ENCODE measurements around the gene NUAK1.

Gene NUAK1

DNA sequence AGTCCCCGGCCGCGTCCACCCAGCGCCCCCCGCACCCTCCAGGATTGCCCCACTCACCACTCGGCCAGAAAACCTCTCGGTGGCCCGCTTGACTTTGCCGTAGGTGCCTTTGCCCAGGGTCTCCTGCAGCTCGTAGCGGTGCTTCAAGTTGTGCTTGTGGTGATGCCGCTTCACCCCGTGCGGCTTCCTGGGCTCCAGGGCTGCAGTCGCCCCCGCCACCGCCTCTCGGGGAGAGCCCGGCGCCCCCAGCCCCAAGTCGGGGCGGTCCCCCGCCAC, 459 bp downstream of the NUAK1 start:
- in situ Hi-C loops (cut with MboI; ENCODE audit: low sequenced_read_pairs, unreplicated experiment): loop anchor here (10.0 to 25.0 kb wide), 2 partner anchors 426 to 713 kb away; no protein-coding TSS in a partner anchor
- DNase-seq (ENCODE audit: low spot score): peak; percentile 28

DNA sequence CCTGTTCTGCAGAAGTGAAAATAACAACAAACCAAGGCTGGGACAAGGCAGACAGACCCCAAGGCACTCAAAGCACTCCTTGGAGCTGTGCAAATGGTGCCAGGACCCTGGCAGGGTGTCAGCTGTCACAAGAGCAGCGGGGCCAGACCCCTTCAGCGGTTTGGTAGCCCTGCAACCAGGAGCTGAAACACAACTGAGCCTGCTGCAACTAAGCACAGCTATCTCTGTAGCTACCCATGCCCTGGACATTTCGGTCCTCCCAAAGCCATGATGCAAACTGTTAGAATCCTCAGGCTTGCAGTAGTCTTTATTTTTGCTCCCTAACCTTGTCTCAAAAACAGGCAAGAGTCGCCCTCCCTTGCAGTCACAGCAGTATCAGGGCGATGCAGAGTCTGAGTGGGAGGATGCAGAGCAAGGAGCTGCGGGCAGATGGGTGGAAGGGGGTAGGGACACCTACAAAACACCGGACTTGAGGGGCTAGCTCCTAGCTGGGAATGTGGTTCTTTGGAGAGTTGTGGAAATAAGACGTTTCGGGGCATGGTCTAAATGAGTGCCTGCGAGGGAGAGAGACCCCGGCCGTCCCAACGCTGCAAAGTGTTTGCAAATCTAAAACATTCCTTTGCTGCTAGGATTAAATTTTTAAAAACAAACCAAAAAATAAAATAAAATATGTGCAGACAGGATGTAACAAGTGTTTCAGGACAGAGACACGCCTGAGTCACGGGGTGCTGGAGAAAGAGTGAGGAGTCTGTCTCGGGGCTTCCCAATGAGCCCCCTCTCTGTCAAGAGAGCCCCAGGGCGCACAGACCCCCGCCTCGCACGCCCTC, 1.0 kb downstream of the NUAK1 start:
- in situ Hi-C loops (cut with MboI; ENCODE audit: low sequenced_read_pairs, unreplicated experiment): loop anchor here (10.0 to 25.0 kb wide), 2 partner anchors 425 to 713 kb away; no protein-coding TSS in a partner anchor
- DNase-seq (ENCODE audit: low spot score): no peak
- TF ChIP-seq, protein P1, sequence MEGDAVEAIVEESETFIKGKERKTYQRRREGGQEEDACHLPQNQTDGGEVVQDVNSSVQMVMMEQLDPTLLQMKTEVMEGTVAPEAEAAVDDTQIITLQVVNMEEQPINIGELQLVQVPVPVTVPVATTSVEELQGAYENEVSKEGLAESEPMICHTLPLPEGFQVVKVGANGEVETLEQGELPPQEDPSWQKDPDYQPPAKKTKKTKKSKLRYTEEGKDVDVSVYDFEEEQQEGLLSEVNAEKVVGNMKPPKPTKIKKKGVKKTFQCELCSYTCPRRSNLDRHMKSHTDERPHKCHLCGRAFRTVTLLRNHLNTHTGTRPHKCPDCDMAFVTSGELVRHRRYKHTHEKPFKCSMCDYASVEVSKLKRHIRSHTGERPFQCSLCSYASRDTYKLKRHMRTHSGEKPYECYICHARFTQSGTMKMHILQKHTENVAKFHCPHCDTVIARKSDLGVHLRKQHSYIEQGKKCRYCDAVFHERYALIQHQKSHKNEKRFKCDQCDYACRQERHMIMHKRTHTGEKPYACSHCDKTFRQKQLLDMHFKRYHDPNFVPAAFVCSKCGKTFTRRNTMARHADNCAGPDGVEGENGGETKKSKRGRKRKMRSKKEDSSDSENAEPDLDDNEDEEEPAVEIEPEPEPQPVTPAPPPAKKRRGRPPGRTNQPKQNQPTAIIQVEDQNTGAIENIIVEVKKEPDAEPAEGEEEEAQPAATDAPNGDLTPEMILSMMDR (IDR thresholded peaks at IDR 0.05; ENCODE audit: borderline replicate concordance, control extremely low read depth, extremely low read depth, insufficient read depth, missing control alignments): no peak

More for the DNA sequence above, 459 bp downstream of the NUAK1 start:
- TF ChIP-seq, protein P1 (IDR thresholded peaks at IDR 0.05; ENCODE audit: borderline replicate concordance, control extremely low read depth, extremely low read depth, insufficient read depth, missing control alignments): no peak

DNA sequence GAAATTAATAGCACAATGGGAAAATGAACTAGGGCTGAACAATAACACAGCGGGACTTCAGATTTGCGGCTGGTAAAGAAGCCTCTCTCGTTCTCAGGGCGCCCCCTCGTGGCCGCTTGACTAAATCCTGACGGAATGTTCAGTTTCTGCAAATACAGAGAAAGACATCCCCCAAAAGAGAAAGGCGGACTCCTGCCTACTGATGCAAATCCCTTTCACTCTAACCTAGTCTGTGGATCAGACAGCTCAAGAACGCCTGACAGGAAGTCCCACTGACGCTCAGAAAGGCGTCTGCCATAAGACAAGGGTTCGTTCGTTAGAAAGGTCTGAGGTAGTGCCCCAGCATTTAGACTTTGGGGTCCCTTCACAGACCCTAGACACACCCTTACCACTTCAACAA, 2.5 kb downstream of the NUAK1 start:
- TF ChIP-seq, protein P1 (IDR thresholded peaks at IDR 0.05; ENCODE audit: borderline replicate concordance, control extremely low read depth, extremely low read depth, insufficient read depth, missing control alignments): peak; percentile 79
- in situ Hi-C loops (cut with MboI; ENCODE audit: low sequenced_read_pairs, unreplicated experiment): loop anchor here (10.0 to 25.0 kb wide), 2 partner anchors 424 to 711 kb away; no protein-coding TSS in a partner anchor
- DNase-seq (ENCODE audit: low spot score): peak; percentile 77

DNA sequence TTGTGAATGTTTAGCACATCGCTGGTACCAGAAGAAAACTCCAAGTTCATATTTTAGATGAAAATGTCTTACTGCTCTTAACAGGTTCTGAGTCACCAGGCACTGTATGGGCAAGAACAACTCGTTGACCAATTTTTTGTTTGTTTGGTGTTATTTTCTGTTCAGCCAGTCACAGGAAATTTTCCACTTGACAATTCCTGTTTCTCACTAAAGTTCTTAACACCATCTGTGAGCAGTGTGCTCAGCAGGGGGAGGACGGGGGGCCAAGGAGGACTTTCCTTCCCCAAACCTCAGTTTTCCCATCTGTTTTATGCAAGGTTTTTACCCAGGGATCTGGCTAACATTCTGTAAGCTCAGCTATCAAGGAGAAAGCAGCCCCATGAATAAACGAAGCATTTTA, 3.0 kb downstream of the NUAK1 start:
- TF ChIP-seq, protein P1 (IDR thresholded peaks at IDR 0.05; ENCODE audit: borderline replicate concordance, control extremely low read depth, extremely low read depth, insufficient read depth, missing control alignments): no peak
- in situ Hi-C loops (cut with MboI; ENCODE audit: low sequenced_read_pairs, unreplicated experiment): loop anchor here (10.0 to 25.0 kb wide), 2 partner anchors 423 to 711 kb away; no protein-coding TSS in a partner anchor
- DNase-seq (ENCODE audit: low spot score): no peak

DNA sequence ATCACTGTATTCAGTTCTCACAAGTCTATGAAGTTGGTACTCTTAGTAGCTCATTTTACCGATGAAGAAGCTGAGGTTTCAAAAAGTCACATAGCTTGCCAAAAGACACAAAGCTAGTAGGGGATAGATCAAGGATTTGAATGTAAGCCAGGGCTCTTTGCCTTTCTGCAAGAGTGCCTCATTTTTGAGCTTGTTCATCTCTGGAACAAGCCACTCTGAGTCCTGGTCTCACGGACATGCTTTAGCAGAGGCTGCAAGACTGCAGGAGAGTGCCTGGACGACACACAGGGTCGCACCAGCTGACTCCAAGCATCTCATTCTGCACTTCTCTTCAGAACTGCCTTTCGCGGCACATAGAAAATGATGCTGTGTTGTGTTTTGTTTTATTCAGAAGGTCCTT, 3.7 kb downstream of the NUAK1 start:
- DNase-seq (ENCODE audit: low spot score): no peak
- in situ Hi-C loops (cut with MboI; ENCODE audit: low sequenced_read_pairs, unreplicated experiment): loop anchor here (10.0 to 25.0 kb wide), 2 partner anchors 423 to 710 kb away; no protein-coding TSS in a partner anchor
- TF ChIP-seq, protein P1 (IDR thresholded peaks at IDR 0.05; ENCODE audit: borderline replicate concordance, control extremely low read depth, extremely low read depth, insufficient read depth, missing control alignments): no peak

DNA sequence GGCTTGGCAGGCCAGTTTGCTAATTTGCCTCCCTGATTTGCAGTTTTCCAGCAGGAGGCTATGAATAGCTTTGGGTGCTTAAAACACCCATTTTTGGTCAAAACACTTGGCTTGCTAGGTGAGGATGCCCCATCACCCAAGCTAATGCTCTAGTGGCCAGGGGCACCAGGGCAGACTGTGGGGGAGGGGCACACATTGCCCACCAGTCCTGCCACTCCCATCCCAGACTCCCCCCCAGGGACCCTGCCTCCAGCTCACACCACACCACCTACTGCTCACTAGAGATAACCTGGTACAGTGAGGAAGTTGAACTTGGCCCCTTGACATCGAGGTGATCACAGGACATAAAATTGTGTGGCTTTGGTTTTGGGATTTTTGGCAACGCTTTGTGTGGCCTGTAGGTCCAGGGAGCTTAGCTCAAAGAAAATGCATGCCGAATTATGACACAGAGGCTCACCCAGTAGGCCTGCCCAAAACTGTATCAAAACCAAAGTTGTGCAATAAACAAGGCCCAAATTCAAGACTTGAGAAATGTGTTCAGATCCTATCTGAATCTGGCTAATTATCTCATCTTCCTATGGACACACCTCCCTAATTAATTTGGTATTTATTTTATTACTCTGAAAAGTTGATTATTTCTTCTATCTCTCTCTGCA, 4.3 kb downstream of the NUAK1 start:
- TF ChIP-seq, protein P1 (IDR thresholded peaks at IDR 0.05; ENCODE audit: borderline replicate concordance, control extremely low read depth, extremely low read depth, insufficient read depth, missing control alignments): no peak
- in situ Hi-C loops (cut with MboI; ENCODE audit: low sequenced_read_pairs, unreplicated experiment): loop anchor here (10.0 to 25.0 kb wide), 2 partner anchors 422 to 710 kb away; no protein-coding TSS in a partner anchor
- DNase-seq (ENCODE audit: low spot score): no peak
